NCI-H345 (cell line): ENCODE measurements around the gene NPAS2.

Experiments
- DNase-seq: peaks from one replicate; lab custom pipeline; 2025; lab: John Stamatoyannopoulos, UW

Gene NPAS2

DNA sequence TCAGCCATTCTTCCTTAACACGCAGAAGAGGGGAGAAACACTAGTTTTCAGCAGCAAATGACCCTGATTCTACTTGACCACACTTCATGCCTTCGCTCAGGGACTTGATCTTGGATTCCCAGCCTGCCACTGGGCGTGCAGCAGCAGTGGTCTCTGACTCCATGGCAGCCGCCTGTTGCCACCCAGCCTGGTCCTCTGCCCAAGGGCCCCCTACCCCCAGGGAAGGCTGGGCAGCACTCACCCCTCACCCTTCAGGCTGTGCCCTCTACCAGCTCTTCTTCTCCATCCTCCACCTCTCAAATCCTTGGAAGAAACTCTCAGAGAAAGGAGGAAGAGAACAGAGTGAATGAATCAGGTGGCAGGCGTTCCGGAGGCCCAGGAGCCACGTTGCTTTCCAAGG, 150.1 kb downstream of the NPAS2 start:
- no peak for DNase-seq

DNA sequence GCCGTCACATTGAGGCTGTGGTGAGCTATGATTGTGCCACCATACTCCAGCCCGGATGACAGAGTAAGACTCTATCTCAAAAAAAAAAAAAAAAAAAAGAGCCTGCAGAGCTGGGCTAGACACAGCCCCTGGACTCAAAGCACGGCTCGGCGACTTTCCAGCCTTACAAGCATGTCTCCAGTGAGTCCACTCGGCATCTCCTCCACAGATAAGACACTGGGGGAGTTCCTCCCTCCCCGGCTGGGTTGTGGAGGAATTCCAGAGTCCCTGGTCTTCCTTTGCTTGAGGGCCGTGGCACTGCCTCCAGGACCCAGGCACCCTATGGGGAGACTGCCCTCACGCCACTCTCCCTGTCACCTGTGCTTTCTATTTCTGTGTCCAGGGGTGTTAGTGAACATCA, 151.3 kb downstream of the NPAS2 start:
- DNase-seq: no peak

- no peak for DNase-seq
Measured at GRCh38 chr2:100972452-100972851, 152.5 kb downstream of the NPAS2 start.

DNA sequence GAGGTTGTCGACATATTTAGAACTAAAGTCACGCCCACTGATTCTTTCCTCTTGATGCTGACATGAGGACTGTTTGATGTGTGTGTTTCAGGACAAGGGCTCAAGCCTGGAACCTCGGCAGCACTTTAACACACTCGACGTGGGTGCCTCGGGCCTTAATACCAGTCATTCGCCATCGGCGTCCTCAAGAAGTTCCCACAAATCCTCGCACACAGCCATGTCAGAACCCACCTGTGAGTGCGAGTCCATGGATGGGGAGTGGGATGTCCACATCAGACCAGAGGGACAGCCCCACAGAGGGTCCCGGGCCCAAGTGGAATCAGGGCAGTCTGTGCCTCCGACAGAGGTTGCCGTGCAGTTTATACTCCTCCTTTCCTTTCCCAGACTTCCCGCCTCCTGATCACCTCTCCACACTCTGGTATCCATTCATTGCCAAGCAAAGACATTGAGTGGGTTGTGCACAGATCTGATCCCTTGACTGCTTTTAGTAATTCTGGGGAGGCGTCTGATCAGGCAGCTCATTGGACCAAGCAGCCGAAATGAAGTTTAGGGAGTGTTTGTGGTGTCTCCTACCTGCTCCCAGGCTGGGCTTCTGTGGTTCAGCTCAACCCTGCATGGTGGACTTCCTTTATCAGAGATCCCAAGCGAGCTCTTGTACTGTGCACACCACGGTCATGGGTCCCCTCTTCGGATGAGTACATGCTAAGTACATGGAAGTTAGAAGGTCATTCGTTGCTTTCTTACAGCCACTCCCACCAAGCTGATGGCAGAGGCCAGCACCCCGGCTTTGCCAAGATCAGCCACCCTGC, 155.0 kb downstream of the NPAS2 start:
- DNase-seq: no peak

GRCh38 chr2:100975521-100975785, 155.5 kb downstream of the NPAS2 start:
- no peak for DNase-seq

- DNase-seq: no peak
Measured at GRCh38 chr2:100976061-100976460, 156.1 kb downstream of the NPAS2 start.

- DNase-seq: no peak
Measured at GRCh38 chr2:100976645-100977391, 156.9 kb downstream of the NPAS2 start.

DNA sequence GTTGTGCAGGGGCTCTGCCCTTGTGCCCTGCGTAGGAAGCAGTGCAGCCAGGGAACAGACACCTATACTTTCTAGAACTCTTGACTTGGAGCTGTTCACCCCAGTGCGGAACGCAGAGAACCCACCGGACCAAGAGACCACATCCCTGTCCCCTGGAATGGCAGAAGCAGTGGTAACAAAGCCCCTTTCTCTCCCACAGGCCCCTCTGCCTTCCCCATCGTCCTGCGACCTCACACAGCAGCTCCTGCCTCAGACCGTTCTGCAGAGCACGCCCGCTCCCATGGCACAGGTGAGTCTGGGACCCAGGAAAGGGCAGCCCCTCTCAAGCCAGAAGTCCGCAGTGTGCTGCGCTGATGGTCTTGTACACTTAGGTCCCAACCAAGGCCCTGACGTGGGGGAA, 157.6 kb downstream of the NPAS2 start:
- DNase-seq: no peak

DNA sequence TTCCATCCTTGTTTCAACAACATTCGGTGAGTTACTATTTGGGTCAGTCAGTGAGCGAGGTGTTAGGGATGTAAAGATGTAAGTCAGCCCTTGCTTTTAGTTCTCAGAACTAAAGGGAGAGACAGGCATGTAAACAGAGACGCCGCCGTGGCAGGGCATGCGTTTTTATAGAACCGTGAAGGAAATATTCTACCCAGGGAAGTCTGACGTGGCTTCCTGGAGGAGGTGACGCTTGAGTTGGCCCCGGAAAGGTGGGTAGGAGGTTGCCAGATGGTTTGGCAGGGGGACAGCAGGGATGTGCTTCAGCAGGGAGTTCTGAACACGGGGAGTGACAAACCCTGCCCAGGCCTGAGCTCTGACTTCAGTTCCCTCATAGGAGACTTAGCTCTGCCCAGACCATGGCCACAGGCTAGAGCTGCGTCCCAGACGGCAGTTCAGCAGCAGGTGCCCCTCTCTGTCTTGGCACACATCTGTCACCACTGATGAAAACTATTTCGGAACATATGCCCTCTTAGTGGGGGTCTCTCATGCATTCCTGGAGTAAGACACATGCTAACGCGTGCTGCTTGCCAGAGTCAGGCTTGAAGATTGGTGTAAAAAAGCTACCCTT, 158.7 kb downstream of the NPAS2 start:
- no peak for DNase-seq

- DNase-seq: no peak
Measured at GRCh38 chr2:100980046-100980445, 160.1 kb downstream of the NPAS2 start.

- no peak for DNase-seq
Measured at GRCh38 chr2:100981011-100981410, 161.1 kb downstream of the NPAS2 start.

DNA sequence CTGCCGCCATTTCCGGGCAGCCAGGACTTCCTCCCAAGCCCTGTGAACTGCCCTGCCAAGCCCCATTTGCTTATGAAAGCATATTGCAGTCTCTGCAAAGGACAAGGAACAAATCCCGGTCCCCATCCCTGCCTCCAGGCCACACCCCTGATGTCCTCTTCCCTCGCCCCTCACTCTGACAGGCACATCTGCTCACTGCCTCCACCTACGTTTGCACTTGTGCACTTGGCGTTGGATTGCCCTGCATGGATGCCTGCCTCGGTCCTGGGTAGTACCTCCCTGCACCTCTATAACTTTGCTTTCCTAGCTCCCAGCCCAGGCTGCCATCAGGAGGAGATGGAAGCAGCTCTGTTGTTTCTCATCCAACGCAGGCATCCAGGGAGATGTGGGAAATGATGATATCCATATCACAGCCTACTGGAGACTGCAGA, 162.5 kb downstream of the NPAS2 start:
- no peak for DNase-seq

DNA sequence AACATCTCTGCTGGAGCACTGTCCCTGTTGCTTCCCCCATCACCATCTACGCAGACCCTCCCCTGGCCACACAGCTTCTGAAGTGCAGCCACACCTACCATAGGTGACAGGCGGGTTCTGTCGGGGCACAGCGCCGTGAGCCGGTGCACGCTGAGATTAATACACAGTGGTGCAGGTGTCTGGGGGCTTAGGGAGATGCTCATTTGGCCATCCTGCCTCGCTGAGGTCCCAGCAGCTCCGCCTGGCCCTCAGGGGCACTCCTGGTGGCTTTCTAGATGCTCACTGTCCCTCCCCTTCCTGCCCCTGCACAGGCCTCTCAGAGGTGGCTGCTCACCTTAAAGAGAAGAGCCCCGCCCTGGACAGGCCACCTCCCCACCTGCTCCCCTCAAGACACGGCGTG, 163.3 kb downstream of the NPAS2 start:
- DNase-seq: no peak

GRCh38 chr2:100983684-100984310, 163.9 kb downstream of the NPAS2 start:
- no peak for DNase-seq

DNA sequence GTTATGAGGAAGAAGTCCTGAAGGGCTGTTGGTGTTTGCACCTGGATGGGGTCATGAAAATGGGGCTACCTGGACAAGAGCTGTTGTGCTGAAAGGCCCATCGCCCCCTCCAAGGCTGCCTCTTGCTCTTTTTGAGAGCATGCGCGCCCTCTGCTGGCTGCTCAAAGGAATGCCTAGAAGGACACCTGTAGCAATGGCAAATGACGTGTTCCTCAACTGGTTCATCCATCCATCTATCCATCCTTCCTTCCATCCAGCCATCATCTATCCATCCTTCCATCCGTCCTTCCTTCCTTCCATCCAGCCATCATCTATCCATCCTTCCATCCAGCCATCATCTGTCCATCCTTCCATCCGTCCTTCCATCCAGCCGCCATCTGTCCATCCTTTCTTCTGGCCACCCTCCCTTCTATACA, 165.0 kb downstream of the NPAS2 start:
- peak; percentile 72 for DNase-seq

GRCh38 chr2:100986157-100986556, 166.2 kb downstream of the NPAS2 start:
- DNase-seq: no peak

GRCh38 chr2:100987536-100987935, 167.6 kb downstream of the NPAS2 start:
- DNase-seq: no peak

GRCh38 chr2:100987974-100988373, 168.0 kb downstream of the NPAS2 start:
- DNase-seq: no peak

DNA sequence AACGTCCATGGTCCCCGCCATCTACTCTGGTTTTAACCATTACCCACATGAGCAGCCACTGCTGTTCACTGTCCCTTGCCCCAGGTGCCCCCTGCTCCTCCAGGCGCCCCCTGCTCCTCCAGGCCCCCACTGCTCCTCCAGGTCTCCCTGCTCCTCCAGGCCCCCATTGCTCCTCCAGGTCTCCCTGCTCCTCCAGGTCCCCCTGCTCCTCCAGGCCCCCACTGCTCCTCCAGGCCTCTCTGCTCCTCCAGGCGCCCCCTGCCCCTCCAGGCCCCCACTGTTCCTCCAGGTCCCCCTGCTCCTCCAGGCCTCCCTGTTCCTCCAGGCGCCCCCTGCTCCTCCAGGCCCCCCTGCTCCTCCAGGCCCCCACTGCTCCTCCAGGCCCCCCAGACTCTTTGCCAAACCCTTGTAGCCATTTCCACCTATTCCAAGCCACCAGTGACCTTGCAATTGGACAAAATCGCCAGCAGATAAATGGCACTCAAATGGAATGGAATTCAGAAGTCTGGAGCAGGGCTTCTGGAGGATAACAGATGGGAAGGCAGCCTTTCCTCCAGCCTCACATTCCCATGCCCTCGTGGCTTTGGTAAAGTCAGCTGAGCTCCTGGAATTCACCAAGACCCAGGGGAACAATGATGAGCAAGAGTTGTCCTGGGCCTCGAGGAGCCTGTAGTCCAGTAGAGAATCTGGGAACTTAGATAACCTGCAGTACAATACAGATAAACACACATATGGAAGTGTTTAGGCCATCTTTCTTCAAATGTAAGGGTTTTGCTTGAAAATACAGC, 168.9 kb downstream of the NPAS2 start:
- no peak for DNase-seq

GRCh38 chr2:100989666-100990065, 169.7 kb downstream of the NPAS2 start:
- no peak for DNase-seq

DNA sequence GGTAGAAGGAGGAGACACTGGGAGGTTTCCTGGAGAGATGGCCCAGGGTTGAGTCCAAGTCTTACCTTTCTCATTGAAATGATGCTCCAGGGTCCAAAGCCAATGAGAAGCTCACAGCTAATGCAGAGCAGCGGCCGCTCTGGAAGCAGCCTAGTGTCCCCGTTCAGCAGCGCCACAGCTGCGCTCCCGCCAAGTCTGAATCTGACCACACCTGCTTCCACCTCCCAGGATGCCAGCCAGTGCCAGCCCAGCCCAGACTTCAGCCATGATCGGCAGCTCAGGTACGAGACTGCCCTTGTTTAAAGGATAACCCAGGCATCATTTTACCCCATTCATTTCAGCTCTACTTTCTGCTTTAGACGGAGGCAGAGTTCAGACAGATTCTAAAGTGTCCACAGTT, 170.2 kb downstream of the NPAS2 start:
- no peak for DNase-seq
